Endodermal cell (in vitro differentiated cells): ENCODE results near the gene RAI14. TPM values are rescaled to one million over a fixed set of nuclear protein-coding genes. Genes with fewer than 3 reads are reported as not detected.

ENCODE experiments used
- DNase-seq: peaks from one replicate; pipeline ENCODE4 v3.0.0-alpha.2; 2017
- H3K27ac ChIP-seq: 2 replicates; pipeline ENCODE4 v1.5.1; 2013; ENCODE audit warnings: mild to moderate bottlenecking, low read depth, low read length, moderate library complexity
- H3K27me3 ChIP-seq: 2 replicates; pipeline ENCODE4 v1.6.1; 2013; ENCODE audit warnings: mild to moderate bottlenecking, low read length, moderate library complexity; ENCODE audit not compliant: insufficient read depth, control insufficient read depth, poor library complexity, severe bottlenecking
- H3K36me3 ChIP-seq: 2 replicates; pipeline ENCODE4 v1.7.0; 2013; ENCODE audit warnings: mild to moderate bottlenecking, low read length, moderate library complexity; ENCODE audit not compliant: control insufficient read depth, insufficient read depth
- H3K4me1 ChIP-seq: one replicate; pipeline ENCODE4 v1.7.0; 2013; ENCODE audit warnings: low read length; ENCODE audit not compliant: control insufficient read depth, insufficient read depth
- H3K4me3 ChIP-seq: 2 replicates; pipeline ENCODE4 v1.5.1; 2013; ENCODE audit warnings: mild to moderate bottlenecking, low read length, moderate library complexity
- H3K9ac ChIP-seq: 2 replicates; pipeline ENCODE4 v1.6.1; 2013; ENCODE audit warnings: mild to moderate bottlenecking, low read length, moderate library complexity; ENCODE audit not compliant: poor library complexity, severe bottlenecking; ENCODE audit errors: extremely low read depth
- H3K9me3 ChIP-seq: 2 replicates; pipeline ENCODE4 v1.6.1; 2013; ENCODE audit warnings: mild to moderate bottlenecking, low read length, moderate library complexity; ENCODE audit not compliant: control insufficient read depth
- H3K27ac Mint-ChIP-seq: 2 replicates; pipeline ENCODE4 v1.8.0; 2020; ENCODE audit warnings: mixed read lengths
- H3K27me3 Mint-ChIP-seq: 2 replicates; pipeline ENCODE4 v1.8.0; 2021; ENCODE audit warnings: mild to moderate bottlenecking, mixed read lengths; ENCODE audit not compliant: insufficient read depth
- H3K36me3 Mint-ChIP-seq: 2 replicates; pipeline ENCODE4 v1.8.0; 2020; ENCODE audit warnings: low read depth, mixed read lengths
- H3K4me1 Mint-ChIP-seq: 2 replicates; pipeline ENCODE4 v1.8.0; 2020; ENCODE audit warnings: mixed read lengths
- H3K4me3 Mint-ChIP-seq: 2 replicates; pipeline ENCODE4 v1.8.0; 2020; ENCODE audit warnings: mild to moderate bottlenecking, moderate library complexity, mixed read lengths
- H3K9me3 Mint-ChIP-seq: 2 replicates; pipeline ENCODE4 v1.8.0; 2020; ENCODE audit warnings: mild to moderate bottlenecking, mixed read lengths
- WGBS, 2 experiments: methylation state at CpG; one replicate each; pipeline versions ENCODE4 v1.1.5 to v1.1.7; 2013; ENCODE audit warnings: missing lambda C conversion rate in 2 of 2, mixed read lengths in 1 of 2; ENCODE audit not compliant: insufficient coverage in 1 of 2, insufficient read length in 1 of 2; 5-methylcytosine and 5-hydroxymethylcytosine counted together
- total RNA-seq, 2 donors: library from RNA; stranded (reverse); fragmentation: NEBNext Ultra II Directional in 1 of 2; extraction: Animal tissue kit (Norgen Biotek cat#: 25700) in 1 of 2; gene quantifications; 2 replicates in 1 of 2; 3 replicates in 1 of 2; pipeline ENCODE4 v1.2.1, GENCODE V29; 2021
- TF ChIP-seq, protein P1 (sequence below): fragments of 200-600 bp; sonication (generic); conservative IDR thresholded peaks from 2 replicates; pipeline ENCODE4 v1.5.0; 2021; ENCODE audit warnings: antibody characterized with exemption, mild to moderate bottlenecking

RAI14 gene
- total RNA-seq, 2 donors from 2014 or later, result 66.6 to 87.5 TPM

- Mint-ChIP-seq H3K27me3 (no peaks in the 10 kb centered on the region), H3K27ac (peak overlapping the region; percentile 86), H3K4me3 (no peak overlapping the region), H3K36me3 (peaks cover 14% of the 10 kb centered on the region), H3K4me1 (peaks cover 34% of the 10 kb centered on the region), H3K9me3 (no peaks in the 10 kb centered on the region)
- peaks cover 4% of the 10 kb centered on the region for H3K4me1 ChIP-seq
- peaks cover 9% of the 10 kb centered on the region for H3K36me3 ChIP-seq
- H3K9me3 ChIP-seq, result no peaks in the 10 kb centered on the region
- H3K9ac ChIP-seq, result peak overlapping the region; percentile 7
- DNase-seq, result peak; percentile 85
- TF ChIP-seq, protein P1, sequence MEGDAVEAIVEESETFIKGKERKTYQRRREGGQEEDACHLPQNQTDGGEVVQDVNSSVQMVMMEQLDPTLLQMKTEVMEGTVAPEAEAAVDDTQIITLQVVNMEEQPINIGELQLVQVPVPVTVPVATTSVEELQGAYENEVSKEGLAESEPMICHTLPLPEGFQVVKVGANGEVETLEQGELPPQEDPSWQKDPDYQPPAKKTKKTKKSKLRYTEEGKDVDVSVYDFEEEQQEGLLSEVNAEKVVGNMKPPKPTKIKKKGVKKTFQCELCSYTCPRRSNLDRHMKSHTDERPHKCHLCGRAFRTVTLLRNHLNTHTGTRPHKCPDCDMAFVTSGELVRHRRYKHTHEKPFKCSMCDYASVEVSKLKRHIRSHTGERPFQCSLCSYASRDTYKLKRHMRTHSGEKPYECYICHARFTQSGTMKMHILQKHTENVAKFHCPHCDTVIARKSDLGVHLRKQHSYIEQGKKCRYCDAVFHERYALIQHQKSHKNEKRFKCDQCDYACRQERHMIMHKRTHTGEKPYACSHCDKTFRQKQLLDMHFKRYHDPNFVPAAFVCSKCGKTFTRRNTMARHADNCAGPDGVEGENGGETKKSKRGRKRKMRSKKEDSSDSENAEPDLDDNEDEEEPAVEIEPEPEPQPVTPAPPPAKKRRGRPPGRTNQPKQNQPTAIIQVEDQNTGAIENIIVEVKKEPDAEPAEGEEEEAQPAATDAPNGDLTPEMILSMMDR, result no peak
- no peaks in the 10 kb centered on the region for H3K27me3 ChIP-seq
- peak overlapping the region; percentile 61 for H3K27ac ChIP-seq
- H3K4me3 ChIP-seq, result no peak overlapping the region
- 51 to 65% methylated on average over 6 to 9 of the region's 9 CpGs for WGBS, 2 experiments
These were observed 61.5 kb downstream of the RAI14 start for GRCh38 chr5:34717426-34718327.

GRCh38 chr5:34718516-34718915, 62.4 kb downstream of the RAI14 start:
- H3K36me3 ChIP-seq, result peaks cover 9% of the 10 kb centered on the region
- WGBS, 2 experiments, result 57 to 83% methylated on average over 1 to 4 of the region's 4 CpGs
- H3K4me1 ChIP-seq, result peaks cover 4% of the 10 kb centered on the region
- H3K4me3 Mint-ChIP-seq, result no peak overlapping the region
- no peaks in the 10 kb centered on the region for H3K9me3 ChIP-seq
- H3K4me3 ChIP-seq, result no peak overlapping the region
- no peak for DNase-seq
- no peak overlapping the region for H3K9ac ChIP-seq
- H3K36me3 Mint-ChIP-seq, result peaks cover 16% of the 10 kb centered on the region
- peak overlapping the region; percentile 7 for H3K27ac ChIP-seq
- TF ChIP-seq, protein P1, result no peak
- no peaks in the 10 kb centered on the region for H3K9me3 Mint-ChIP-seq
- H3K4me1 Mint-ChIP-seq, result peaks cover 34% of the 10 kb centered on the region
- peak overlapping the region; percentile 45 for H3K27ac Mint-ChIP-seq
- no peaks in the 10 kb centered on the region for H3K27me3 Mint-ChIP-seq
- H3K27me3 ChIP-seq, result no peaks in the 10 kb centered on the region

GRCh38 chr5:34719029-34719428, 62.9 kb downstream of the RAI14 start:
- Mint-ChIP-seq H3K4me1 (peaks cover 34% of the 10 kb centered on the region), H3K27ac (peak overlapping the region; percentile 45), H3K9me3 (no peaks in the 10 kb centered on the region), H3K4me3 (no peak overlapping the region), H3K27me3 (no peaks in the 10 kb centered on the region), H3K36me3 (peaks cover 18% of the 10 kb centered on the region)
- Histone ChIP-seq H3K9me3 (no peaks in the 10 kb centered on the region), H3K27ac (no peak overlapping the region), H3K9ac (no peak overlapping the region), H3K36me3 (peaks cover 9% of the 10 kb centered on the region), H3K4me3 (no peak overlapping the region), H3K4me1 (peaks cover 4% of the 10 kb centered on the region), H3K27me3 (no peaks in the 10 kb centered on the region)
- WGBS, 2 experiments, result 88 to 92% methylated on average over 6 to 8 of the region's 8 CpGs
- DNase-seq, result no peak
- TF ChIP-seq, protein P1, result no peak
